Lung (tissue), 12 donors: ENCODE measurements around the gene KCNC3. TPM values are rescaled to one million over a fixed set of nuclear protein-coding genes. Genes with fewer than 3 reads are reported as not detected.

Experiments
- ATAC-seq: fragments of 200-7000 bp; cut with Tn5 transposase; one replicate; pipeline ENCODE4 v1.9.1; 2020; ENCODE audit warnings: moderate number of reproducible peaks; ENCODE audit not compliant: insufficient read depth, low FRiP score
- DNase-seq, 3 donors: peaks; one replicate each; pipeline ENCODE4 v3.0.0-alpha.2; 2013 to 2017
- H3K27ac ChIP-seq, 2 donors: one replicate each; pipeline ENCODE4 v1.5.1; 2013; ENCODE audit warnings: mild to moderate bottlenecking in 2 of 2, moderate library complexity in 2 of 2, control low read depth in 1 of 2, inconsistent platforms in 1 of 2, low read depth in 1 of 2, low read length in 1 of 2
- H3K27me3 ChIP-seq, 3 donors: one replicate each; pipeline ENCODE4 v1.5.1; 2013; ENCODE audit warnings: low read length in 2 of 3; ENCODE audit not compliant: control insufficient read depth in 3 of 3, insufficient read depth in 3 of 3
- H3K36me3 ChIP-seq, 4 donors: one replicate each; pipeline ENCODE4 v1.5.1; 2013; ENCODE audit warnings: low read length in 4 of 4, mild to moderate bottlenecking in 1 of 4, moderate library complexity in 1 of 4; ENCODE audit not compliant: control insufficient read depth in 4 of 4, insufficient read depth in 4 of 4
- H3K4me1 ChIP-seq, 5 donors: one replicate each; pipeline ENCODE4 v1.5.1; 2013; ENCODE audit warnings: low read length in 5 of 5, mild to moderate bottlenecking in 2 of 5, moderate library complexity in 1 of 5; ENCODE audit not compliant: control insufficient read depth in 5 of 5, insufficient read depth in 5 of 5
- H3K4me3 ChIP-seq: one replicate; pipeline ENCODE4 v1.5.1; 2013; ENCODE audit warnings: mild to moderate bottlenecking, control low read depth, moderate library complexity
- H3K9ac ChIP-seq, 2 donors: one replicate each; pipeline ENCODE4 v1.5.1; 2013; ENCODE audit warnings: low read length in 2 of 2, control low read depth in 1 of 2; ENCODE audit not compliant: insufficient read depth in 1 of 2
- H3K9me3 ChIP-seq, 4 donors: one replicate each; pipeline ENCODE4 v1.5.1; 2013; ENCODE audit warnings: low read length in 3 of 4, mild to moderate bottlenecking in 1 of 4, moderate library complexity in 1 of 4; ENCODE audit not compliant: control insufficient read depth in 4 of 4, insufficient read depth in 3 of 4
- WGBS, 2 donors: extraction: QIAGEN DNeasy Blood & Tissue Kit; methylation state at CpG; one replicate each; pipeline ENCODE4 v1.1.7; 2013; 5-methylcytosine and 5-hydroxymethylcytosine counted together
- polyA plus RNA-seq, 2 donors: library from polyadenylated mRNA; stranded (reverse); fragments of 200-250 nt; gene quantifications; one replicate each; pipeline ENCODE4 v1.2.1, GENCODE V29; 2013
- total RNA-seq, 2 donors: library from RNA; depleted of rRNA in 1 of 2; stranded (reverse); fragments of >200 nt in 1 of 2; gene quantifications; one replicate each; pipeline ENCODE4 v1.2.1, GENCODE V29; 2014 to 2021
- TF ChIP-seq, protein P1 (sequence below): IDR thresholded peaks from 2 replicates; pipeline ENCODE4 v1.5.1; 2012; ENCODE audit warnings: mild to moderate bottlenecking; ENCODE audit errors: control extremely low read depth, extremely low read depth
- donor health status: control.
- donor health status: control.
- donor health status: Bipolar disorder and iron deficiency.
- donor health status: healthy.
- donor health status: DM: yes; HTN: yes; CAD: no.

The KCNC3 gene
- total and polyA plus RNA-seq, 4 donors = 2.6 to 13.2 (median 5.2) TPM

DNA sequence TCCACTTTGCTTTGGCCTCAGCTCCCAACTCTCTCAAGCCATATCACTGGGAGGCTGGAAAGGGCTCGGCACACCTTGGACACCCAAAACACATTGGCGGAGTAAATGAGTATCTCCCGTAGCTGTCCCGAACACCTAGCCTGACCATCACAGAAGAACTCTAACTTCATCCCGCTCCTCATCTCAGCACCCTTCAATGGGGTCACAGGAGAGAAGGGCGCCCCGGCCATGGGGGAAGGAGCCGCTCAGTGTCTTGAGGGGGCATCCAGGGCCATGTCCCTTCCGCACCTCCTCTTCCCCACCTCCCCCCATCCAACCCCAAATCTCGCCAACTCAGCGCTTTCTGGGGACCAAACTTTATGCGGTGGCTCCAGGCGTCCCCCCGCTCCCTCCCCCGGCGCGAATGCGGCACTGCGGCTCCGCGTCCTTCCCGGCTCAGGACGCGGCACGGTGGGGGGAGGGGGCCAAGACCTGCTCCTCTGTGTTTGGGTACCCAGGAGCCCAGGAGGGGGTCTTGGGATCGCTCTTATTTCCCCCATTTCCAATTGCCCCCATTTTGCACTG, 3.0 kb downstream of the KCNC3 start:
- WGBS, 2 donors = 6 to 11% methylated on average over 26 of the region's 26 CpGs
- no peaks in the 10 kb centered on the region for H3K36me3 ChIP-seq
- DNase-seq (no peak), ATAC-seq (no peak)
- H3K4me3 ChIP-seq = no peak overlapping the region
- peaks cover 0 to 2% (median 0%) of the 10 kb centered on the region in 4 donors for H3K9me3 ChIP-seq
- TF ChIP-seq, protein P1, sequence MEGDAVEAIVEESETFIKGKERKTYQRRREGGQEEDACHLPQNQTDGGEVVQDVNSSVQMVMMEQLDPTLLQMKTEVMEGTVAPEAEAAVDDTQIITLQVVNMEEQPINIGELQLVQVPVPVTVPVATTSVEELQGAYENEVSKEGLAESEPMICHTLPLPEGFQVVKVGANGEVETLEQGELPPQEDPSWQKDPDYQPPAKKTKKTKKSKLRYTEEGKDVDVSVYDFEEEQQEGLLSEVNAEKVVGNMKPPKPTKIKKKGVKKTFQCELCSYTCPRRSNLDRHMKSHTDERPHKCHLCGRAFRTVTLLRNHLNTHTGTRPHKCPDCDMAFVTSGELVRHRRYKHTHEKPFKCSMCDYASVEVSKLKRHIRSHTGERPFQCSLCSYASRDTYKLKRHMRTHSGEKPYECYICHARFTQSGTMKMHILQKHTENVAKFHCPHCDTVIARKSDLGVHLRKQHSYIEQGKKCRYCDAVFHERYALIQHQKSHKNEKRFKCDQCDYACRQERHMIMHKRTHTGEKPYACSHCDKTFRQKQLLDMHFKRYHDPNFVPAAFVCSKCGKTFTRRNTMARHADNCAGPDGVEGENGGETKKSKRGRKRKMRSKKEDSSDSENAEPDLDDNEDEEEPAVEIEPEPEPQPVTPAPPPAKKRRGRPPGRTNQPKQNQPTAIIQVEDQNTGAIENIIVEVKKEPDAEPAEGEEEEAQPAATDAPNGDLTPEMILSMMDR = no peak
- no peak overlapping the region for H3K9ac ChIP-seq
- H3K27ac ChIP-seq = no peak overlapping the region
- H3K27me3 ChIP-seq = peaks cover 0 to 23% (median 17%) of the 10 kb centered on the region in 3 donors
- H3K4me1 ChIP-seq = peaks cover 0 to 28% (median 8%) of the 10 kb centered on the region in 5 donors

DNA sequence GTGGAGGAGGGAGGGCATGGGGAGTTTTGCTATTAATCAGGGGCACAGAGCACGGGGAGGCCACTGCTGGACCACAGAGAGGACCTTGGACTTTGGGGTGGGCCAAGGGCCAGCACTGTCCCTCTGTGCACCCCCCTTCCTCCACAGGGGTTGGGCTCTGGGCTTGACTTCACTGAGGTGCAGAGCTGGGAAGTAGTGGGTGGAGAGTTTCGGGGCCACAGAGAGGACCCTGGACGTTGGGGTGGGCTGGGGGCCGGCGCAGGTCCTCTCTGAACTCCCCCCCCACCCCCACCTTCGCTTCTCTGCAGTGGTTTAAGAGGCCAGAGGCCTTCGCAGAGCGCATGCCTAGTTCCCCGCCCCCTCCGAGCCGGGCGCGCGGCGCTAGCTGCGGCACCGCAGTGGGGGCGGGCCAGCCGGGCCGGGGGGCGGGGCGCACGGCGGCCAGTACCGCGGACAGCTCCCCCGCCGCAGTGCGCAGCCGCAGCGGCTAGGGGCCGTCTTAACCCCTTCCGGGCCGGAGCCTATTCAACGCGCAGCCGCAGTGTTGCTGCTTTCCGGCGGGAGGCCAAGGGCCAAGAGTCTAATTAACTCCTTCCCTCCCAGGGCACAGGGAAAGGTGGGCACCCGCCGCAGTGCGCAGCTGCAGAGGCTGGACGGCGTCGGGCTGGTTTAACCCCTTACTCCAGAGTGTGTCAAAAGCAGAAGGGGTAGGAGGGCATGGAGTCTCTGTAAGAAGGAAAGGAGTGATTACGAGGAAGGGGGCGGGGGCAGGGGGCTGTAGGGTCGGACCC, 3.7 kb downstream of the KCNC3 start:
- no peaks in the 10 kb centered on the region for H3K36me3 ChIP-seq
- no peak overlapping the region for H3K4me3 ChIP-seq
- 2 to 3% methylated on average over 47 to 48 of the region's 48 CpGs for whole genome bisulfite sequencing, 2 donors
- DNase-seq = peak; percentile 74 to 84 (median 82)
- H3K9ac ChIP-seq = no peak overlapping the region
- TF ChIP-seq, protein P1 = no peak
- peaks cover 0 to 2% (median 0%) of the 10 kb centered on the region in 4 donors for H3K9me3 ChIP-seq
- peak; percentile 57 for ATAC-seq
- peaks cover 0 to 27% (median 8%) of the 10 kb centered on the region in 5 donors for H3K4me1 ChIP-seq
- H3K27ac ChIP-seq = no peak overlapping the region
- H3K27me3 ChIP-seq = peaks cover 0 to 23% (median 17%) of the 10 kb centered on the region in 3 donors

DNA sequence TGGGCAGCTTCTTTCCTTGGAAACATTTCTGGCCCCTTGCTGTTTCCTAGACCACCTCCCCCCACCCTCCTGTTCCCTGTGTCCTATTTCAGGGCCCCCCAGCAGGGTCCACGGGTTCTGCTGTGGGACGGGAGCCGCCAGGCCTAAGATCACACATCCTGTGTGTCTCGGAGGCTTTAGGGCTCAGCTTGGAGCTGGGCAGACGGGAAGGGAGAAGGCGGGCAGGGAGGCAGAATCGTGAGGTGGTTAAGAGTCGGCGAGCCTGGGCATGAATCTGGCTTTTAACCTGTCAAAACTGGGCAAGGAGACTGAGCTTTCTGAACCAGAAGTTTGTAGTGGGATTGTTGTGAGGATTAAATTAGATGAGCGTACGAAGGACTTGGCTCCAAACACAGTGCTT, 4.8 kb downstream of the KCNC3 start:
- TF ChIP-seq, protein P1 = no peak
- Histone ChIP-seq H3K27me3 (peaks cover 0 to 20% (median 17%) of the 10 kb centered on the region in 3 donors), H3K27ac (no peak overlapping the region), H3K4me3 (no peak overlapping the region), H3K36me3 (no peaks in the 10 kb centered on the region), H3K9ac (no peak overlapping the region), H3K9me3 (no peaks in the 10 kb centered on the region), H3K4me1 (peaks cover 0 to 18% (median 3%) of the 10 kb centered on the region in 5 donors)
- ATAC-seq (no peak), DNase-seq (no peak)
- WGBS, 2 donors = 82 to 84% methylated on average over 11 of the region's 11 CpGs
